ENCODE results near the gene SLC10A6.
"Not testable (repeated sequence)": the region's sequence is repeated elsewhere in the genome, so short reads cannot be mapped to it uniquely, and the experiment has no call there.

SLC10A6 gene

DNA sequence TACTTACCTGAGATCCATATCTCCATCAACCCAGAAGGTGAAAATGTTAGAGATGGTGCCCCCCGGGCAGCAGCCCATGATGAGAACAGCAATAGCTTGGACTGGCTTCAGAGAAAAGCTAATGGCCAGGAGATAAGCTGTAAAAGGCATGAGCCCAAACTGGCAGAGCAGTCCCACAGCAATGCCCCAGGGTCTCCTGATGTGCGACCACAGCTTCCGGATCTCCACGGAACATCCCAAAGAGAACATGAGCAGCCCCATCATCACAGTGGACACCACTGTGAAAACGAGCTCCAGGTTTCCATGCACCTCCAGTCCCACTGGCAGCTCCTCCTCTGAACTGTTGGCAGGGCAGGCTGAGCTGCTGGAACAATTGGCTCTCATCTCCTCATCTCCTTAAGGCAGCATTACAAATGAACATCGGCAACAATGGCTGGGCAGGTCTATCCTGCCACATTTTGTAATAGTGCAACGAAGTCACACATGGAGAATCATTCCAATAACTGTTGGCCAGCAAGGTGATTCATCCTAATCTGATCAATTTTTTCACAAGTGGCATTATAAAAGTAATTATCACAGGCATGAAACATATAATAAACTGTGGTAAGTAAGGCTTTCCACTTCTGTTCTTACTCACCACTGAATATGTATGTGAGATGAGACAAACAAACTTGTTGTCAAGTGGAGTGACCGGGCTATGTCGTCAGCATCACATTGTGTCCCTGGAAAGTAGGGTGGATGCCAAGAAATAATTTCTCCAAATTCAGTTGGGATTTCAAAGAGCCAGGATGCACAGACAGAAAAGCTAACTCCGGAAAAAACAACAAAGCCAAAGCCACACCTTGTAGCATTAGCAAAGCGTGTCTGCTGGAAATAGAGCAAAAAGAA lies at the start of gene SLC10A6:
SLC10A6 (minus strand) TSS at position 653 of the 888 bp plus-strand sequence; CDS start at position 384, 269 bp downstream.
- no peak for DNase-seq

GRCh38 chr4:86898562-86898961 lies 49.4 kb upstream of the SLC10A6 start:
- no peak for DNase-seq

DNA sequence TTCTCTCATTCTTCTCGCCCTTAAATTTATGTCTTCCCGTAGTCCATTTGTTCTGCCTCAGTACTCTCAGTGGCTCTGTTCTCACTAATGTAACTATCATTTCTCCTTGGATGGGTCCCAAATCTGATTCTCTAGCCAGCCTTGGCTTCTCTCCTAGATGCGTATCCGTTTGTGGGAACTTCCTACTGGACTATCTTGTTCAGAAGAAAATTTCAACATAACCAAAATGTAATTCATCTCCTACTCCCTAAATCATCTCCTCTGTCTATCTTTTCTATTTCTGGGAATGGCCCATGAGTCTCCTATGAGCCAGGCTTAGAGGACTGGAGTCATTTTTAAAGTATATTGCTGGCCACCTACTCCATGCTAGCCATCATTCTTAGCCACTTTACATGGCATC lies 47.4 kb upstream of the SLC10A6 start:
- DNase-seq: no peak

DNA sequence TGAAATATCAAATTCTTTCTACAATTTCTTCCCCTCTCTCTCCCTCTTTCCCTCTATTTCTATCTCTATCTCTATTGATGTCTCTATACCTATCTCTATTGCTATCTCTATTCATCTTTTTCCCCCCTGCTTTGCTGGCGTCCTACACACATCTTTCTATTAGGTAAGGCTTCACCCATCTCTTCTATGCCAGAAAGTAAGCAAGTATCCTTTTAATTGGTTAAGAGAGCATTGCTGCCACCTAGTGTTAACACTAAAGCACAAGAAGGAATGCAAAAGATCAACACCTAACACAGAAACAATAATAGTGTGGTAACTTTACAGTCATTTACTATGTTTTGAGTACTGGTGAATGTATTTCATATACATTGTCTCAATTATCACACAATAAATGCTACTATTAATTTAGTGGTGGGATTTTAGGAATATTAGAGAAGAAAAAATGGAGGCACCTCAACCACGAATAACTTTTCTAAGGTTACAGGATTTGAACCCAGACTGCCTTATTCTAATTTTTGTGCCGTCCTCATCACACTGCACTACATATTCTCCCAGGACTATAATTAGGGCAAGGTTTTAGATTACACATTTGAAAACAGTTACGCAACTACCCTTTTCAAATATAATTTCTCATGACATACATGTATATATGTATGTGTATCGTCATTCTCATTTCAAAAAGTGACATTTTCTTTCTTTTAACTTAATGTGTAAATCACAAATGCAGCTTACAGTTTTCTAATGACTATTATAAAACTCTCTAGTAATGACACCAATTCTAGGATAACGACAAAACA lies 46.7 kb upstream of the SLC10A6 start:
- DNase-seq: no peak

DNA sequence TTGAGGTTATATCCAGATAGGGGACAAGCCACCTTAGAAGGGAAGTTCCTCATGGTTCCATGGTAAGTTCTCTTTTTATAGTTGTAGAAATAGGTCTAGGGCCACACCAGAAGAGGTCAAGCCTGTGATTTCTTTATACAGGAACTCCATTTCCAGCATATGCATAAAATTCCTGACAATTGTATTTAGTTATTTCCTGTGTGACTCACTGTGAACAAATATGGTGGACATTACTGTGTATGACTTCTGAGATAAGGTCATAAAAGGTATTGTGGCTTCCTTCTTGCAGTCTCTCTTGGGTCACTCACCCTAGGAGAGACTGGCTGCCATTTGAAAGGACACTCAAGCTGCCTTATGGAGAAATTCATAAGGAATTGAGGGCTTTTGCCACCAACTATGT lies 45.3 kb upstream of the SLC10A6 start:
- DNase-seq: no peak

GRCh38 chr4:86893136-86893535 lies 44.0 kb upstream of the SLC10A6 start:
- no peak for DNase-seq

DNA sequence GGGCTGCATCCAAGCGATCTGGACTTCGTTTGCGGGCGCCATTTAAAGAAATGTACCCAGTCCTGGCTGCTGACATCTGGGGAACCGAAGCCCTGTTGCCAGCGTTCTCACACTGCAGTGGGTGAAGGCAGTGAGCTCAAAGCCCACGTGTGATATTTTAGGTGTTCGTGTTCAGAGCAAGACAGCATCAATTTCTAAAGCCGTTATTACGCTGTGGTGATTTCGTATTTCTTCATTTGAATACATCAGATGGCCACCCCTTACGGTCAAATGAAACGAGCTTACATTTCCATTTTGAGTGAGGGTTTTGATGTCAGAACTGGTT lies 43.4 kb upstream of the SLC10A6 start:
- DNase-seq: no peak

GRCh38 chr4:86891762-86892635 lies 42.8 kb upstream of the SLC10A6 start, which contains the start of gene C4orf36:
TSS of gene C4orf36 (minus strand) at chr4:86892422. CDS start at chr4:86891520, 902 bp downstream.
- DNase-seq: peak; percentile 35 to 60

GRCh38 chr4:86890790-86891189 lies 41.6 kb upstream of the SLC10A6 start:
- DNase-seq: no peak

DNA sequence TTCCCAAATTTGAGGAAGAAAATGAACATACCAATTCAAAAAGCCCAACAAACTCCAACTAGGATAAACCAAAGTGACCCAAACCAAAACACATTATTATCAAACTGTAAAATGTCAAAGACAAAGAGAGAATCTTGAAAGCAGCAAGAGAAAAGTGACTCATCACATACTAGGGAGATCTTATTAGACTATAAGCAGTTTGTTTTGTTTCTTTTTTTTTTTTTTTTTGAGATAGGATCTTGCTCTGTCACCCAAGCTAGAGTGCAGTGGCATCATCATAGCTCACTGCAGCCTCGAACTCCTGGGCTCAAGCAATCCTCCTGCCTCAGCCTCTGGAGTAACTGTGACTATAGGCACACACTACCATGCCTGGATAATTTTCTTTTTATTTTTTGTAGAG lies 30.5 kb upstream of the SLC10A6 start:
- no peak for DNase-seq

DNA sequence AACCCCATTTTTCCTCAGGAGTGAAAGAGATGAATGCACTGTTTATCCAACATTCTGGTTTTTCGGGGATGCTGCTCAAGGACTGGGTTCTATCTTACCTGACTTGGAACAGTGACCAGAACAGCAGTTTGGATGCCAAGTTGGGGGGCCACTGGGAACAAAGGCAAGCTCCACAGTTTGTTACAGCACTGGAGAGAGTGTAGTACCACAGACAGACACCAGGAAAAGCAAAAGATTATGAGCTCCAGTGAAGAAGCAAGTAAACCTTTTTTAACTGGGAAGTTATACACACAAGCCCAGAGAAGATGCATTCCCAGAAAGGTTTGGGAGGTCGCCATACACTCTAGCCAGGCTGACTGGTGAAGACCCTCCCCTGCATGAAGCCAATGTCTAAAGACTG lies 29.5 kb upstream of the SLC10A6 start:
- no peak for DNase-seq

GRCh38 chr4:86876894-86877685 lies 27.9 kb upstream of the SLC10A6 start:
- DNase-seq: no peak

GRCh38 chr4:86875436-86875835 lies 26.3 kb upstream of the SLC10A6 start:
- not testable (repeated sequence) for DNase-seq

DNA sequence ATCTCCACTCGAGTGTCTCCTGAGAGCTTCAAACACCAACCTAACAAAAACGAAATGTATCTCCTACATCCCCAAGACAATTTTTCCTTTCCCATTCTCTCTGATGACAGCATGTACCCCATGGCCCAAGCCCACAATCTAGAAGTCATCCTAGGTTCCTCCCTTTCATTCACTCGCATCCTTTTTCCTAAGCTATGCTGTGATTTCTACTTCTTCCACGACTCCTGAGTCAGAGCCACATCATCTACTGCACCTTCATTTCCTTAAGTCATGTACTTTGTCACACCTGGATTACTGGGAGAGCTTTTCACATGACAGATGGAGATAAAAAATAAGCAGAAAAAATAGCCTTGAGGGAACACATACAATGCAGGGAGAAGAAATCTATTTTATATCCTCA lies 23.0 kb upstream of the SLC10A6 start:
- DNase-seq: no peak

DNA sequence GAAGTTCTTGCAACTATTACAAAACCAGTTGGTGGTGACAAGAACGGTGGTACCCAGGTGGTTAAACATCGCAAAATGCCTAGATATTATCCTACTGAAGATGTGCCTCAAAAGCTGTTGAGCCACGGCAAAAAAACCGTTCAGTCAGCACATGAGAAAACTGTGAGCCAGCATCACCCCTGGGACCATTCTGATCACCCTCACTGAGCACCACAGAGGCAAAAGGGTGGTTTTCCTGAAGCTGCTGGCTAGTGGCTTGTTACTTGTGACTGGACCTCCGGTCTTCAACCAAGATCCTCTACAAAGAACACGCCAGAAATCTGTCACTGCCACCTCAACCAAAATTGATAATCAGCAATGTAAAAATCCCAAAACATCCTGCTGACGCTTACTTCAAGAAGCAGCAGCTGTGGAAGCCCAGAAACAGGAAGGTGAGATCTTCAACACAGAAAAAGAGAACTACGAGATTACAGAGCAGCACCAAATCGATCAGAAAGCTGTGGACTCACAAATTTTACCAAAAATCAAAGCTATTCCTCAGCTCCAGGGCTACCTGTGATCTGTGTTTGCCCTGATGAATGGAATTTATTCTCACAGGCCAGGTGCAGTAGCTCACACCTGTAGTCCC lies 21.4 kb upstream of the SLC10A6 start:
- DNase-seq: no peak

DNA sequence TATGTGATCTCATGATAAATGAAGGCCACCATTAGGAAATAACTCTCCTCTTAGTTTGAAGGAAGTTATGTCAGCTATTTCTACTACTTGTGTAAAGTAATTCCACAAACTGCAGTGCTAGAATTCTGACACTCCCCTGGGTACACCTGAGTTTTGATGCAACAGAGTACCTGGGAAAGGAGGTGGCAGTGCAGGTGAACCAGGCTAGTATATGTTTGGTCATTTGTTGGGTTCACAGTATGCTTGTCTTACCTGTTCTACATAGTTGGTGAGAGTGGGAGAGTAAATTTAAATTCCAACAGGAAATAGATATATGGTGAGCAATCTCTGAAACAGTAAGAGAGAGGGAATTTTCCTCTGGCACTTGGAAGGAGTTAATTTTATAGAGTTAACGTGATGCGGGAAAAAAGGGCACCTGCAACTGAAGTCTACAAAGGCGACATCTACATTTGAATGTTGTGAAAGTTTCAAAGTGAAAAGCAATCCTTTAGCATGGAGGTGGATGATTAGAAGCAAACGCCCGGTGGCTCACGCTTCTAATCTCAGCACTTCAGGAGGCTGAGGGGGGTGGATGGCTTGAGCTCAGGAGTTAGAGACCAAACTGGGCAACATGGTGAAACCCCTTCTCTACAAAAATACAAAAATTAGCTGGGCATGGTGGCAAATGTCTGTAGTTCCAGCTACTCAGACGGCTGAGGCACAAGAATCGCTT lies 8.3 kb upstream of the SLC10A6 start:
- no peak for DNase-seq

DNA sequence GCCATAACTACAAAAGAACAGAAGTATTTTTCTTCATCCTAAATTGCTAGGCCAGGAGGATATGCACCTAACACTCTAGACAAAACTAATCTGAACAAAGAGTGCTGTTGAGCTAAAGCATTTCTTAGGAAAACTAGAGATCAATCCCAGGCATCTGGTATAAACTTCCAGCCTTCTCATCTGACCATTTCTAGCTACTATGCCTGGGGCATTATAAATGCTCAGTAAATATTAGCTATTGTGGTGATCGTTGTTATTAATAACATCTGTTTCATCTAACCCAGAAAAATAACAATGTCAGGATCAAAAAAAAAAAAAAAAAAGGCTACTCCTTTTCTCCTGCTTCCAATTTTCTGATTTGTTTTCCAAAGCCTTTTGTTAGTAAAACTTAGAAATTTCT lies 7.7 kb upstream of the SLC10A6 start:
- DNase-seq: no peak

GRCh38 chr4:86855572-86855971 lies 6.4 kb upstream of the SLC10A6 start:
- no peak for DNase-seq

DNA sequence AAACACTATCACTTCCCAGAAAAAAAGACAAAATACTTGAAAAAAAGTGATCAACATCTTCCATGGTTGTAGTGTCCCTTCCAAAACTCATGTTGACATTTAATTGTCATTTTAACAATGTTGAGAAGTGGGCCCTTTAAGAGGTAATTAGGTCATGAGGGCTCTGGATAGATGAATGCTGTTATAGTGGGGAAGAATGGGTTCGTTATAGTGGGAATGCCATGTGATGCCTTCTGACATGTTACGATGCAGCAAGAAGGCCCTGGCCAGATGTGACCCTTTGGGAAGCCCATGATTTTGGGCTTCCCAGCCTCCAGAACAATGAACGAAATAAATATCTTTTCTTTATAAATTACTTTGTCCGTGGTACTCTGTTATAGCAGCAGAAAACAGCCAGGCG lies 4.0 kb upstream of the SLC10A6 start:
- DNase-seq: no peak

GRCh38 chr4:86848136-86848535 lies 1.0 kb downstream of the SLC10A6 start:
- DNase-seq: no peak

- no peak for DNase-seq
These were observed 1.6 kb downstream of the SLC10A6 start for GRCh38 chr4:86847571-86847970.

Data from stimulated activated CD4-positive, alpha-beta T cell treated with anti-CD3 and anti-CD28 coated beads, Interleukin-2, amount 100 ng/mL, for 24 hours (primary cell).